Measurements from ENCODE around the gene CIRBP.

The CIRBP gene

DNA sequence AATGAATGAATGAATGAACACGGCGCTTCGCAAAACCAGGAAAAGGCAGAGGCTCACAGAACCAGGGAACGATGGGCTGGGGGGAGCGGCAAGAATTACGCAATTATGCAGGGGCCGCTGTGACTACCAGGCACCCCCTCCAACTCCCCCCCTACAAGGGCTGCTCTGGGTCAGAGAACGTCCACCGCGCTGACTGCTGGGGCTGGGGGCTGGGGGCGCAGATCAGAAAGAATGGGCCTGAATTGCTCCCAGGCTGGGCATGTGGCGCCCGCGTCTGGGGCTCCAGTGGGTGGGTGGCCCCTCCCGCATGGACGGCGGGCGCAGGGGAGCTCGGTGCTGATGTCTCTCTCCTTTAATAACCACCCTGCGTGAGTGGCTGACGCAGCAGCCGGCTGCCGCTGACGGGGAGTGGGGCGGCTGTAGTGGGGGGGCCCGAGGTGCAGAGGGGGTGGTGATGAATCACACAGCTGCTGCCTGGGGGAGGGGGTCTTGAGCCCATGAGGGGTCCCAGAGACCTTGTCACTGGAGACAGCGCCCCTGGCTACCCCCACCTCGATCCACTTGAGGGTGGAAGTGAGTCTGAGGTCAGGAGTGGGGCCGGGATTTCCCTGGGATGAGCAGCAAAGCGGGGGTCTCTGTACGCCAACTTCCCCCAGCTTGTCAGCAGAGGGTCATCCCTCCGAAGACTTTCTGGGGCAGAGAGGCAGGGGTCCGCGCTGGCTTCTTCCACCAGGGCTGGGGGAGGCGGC lies 1.5 kb upstream of the CIRBP start:
- no peak overlapping the region for H3K27ac ChIP-seq
- H3K9ac ChIP-seq, result no peak overlapping the region
- H3K36me3 ChIP-seq (ENCODE audit: insufficient read depth), result 0 out of 2 replicates have a peak, but pooled peaks cover 7% of the 10 kb centered on the region
- TF ChIP-seq, protein P1, sequence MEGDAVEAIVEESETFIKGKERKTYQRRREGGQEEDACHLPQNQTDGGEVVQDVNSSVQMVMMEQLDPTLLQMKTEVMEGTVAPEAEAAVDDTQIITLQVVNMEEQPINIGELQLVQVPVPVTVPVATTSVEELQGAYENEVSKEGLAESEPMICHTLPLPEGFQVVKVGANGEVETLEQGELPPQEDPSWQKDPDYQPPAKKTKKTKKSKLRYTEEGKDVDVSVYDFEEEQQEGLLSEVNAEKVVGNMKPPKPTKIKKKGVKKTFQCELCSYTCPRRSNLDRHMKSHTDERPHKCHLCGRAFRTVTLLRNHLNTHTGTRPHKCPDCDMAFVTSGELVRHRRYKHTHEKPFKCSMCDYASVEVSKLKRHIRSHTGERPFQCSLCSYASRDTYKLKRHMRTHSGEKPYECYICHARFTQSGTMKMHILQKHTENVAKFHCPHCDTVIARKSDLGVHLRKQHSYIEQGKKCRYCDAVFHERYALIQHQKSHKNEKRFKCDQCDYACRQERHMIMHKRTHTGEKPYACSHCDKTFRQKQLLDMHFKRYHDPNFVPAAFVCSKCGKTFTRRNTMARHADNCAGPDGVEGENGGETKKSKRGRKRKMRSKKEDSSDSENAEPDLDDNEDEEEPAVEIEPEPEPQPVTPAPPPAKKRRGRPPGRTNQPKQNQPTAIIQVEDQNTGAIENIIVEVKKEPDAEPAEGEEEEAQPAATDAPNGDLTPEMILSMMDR (conservative IDR thresholded peaks at IDR 0.05; ENCODE audit: low read depth, low read length), result no peak
- no peak overlapping the region for H3K4me3 ChIP-seq (IDR thresholded peaks at IDR 0.05; ENCODE audit: insufficient read depth, low read depth, low read length)
- no peak overlapping the region for H2AFZ ChIP-seq (ENCODE audit: low read depth)
- H3K4me1 ChIP-seq (ENCODE audit: low read depth, poor library complexity, severe bottlenecking), result peaks cover 35% of the 10 kb centered on the region
- no peaks in the 10 kb centered on the region for H3K27me3 ChIP-seq (ENCODE audit: insufficient read depth, low read depth)
- H3K4me2 ChIP-seq, result peak overlapping the region; percentile 80
- peaks cover 31% of the 10 kb centered on the region for H3K79me2 ChIP-seq (ENCODE audit: insufficient read depth, low read depth)
- H4K20me1 ChIP-seq (ENCODE audit: insufficient read depth), result no peaks in the 10 kb centered on the region

DNA sequence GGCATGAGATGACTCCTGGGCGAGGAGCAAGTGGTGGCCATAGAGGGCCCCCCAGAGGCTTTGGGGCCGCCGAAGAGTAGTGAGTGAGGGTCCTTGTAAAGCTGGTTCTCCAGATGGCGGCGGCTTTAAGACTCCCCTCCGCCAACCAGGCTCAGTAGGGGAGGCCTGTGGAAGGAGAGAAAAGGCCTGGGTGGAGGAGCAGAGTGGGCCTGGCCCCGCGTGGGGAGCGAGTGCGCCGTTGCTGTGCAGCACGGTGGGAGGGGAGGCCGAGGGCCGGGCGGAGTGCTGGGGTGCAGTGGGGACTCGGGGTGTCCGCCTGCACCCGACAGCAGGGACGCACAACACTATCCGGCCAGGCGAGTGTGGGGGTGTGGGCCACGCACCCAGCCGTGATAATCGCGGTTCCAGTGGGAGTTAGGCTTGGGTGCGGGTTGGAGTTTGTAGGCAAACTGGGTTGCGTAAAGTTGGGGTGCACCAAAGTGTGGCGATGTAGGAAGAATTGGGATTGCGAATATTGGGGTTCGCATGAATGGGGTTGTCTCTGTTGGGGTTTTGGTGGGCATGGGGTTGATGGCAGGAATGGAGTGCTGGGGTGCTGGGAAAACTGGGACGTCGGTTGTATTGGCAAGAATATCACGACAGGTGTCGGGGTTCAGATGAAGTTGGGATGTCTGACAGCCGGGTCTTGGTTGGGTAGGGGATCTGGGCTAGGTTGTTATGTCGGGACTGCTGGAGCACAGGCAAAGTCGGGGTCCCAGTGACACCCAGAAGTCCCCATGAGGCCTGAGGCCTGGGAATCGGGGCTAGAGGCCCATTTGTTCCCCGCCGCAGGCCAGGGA lies 687 bp upstream of the CIRBP start:
- H3K9ac ChIP-seq, result no peak overlapping the region
- H4K20me1 ChIP-seq (ENCODE audit: insufficient read depth), result no peaks in the 10 kb centered on the region
- H3K4me3 ChIP-seq (IDR thresholded peaks at IDR 0.05; ENCODE audit: insufficient read depth, low read depth, low read length), result no peak overlapping the region

DNA sequence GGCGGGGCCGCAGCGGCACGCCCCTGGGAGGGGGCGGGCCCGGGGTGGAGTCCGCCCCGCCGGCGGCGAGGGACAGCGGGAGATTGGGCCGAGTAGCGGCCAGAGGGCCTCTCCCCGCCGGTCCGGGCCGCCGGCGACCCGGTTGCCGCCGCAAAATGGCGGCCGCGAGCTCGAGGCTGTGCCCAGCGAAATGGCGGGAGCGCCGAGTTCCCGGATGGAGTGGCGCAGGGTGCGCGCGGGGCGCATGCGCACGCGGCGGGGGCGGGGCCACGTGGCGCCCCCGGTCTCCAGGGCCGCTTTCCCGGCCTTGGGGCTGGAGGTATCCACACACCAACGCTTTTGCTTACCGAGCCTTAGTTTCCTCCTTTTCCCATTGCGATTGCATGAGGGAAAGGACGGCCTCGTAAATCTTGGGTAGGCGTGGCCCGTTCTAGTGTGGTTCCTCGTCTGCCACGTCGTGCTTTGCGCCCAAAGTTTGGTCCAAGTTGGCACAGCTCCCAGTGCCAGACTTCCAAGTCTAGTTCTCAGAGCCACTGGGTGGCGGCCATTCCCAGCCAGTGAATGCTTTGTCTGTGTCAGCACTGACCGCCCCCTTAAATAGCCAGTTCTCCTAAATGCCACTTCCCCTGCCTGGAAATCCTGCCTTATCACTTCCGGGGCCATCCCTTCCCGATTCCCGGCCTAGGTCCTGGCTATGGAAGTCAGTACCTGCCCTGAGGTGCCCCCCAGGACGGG lies 513 bp downstream of the CIRBP start:
- H3K4me3 ChIP-seq (IDR thresholded peaks at IDR 0.05; ENCODE audit: insufficient read depth, low read depth, low read length), result peak overlapping the region; percentile 50
- no peaks in the 10 kb centered on the region for H3K27me3 ChIP-seq (ENCODE audit: insufficient read depth, low read depth)
- no peak overlapping the region for H2AFZ ChIP-seq (ENCODE audit: low read depth)
- TF ChIP-seq, protein P1 (conservative IDR thresholded peaks at IDR 0.05; ENCODE audit: low read depth, low read length), result no peak
- H3K36me3 ChIP-seq (ENCODE audit: insufficient read depth), result peaks cover 25% of the 10 kb centered on the region; the same call in 1 of the 2 replicates
- H4K20me1 ChIP-seq (ENCODE audit: insufficient read depth), result no peaks in the 10 kb centered on the region
- H3K4me2 ChIP-seq, result peak overlapping the region; percentile 95
- H3K79me2 ChIP-seq (ENCODE audit: insufficient read depth, low read depth), result peaks cover 36% of the 10 kb centered on the region
- H3K27ac ChIP-seq, result peak overlapping the region; percentile 81
- H3K4me1 ChIP-seq (ENCODE audit: low read depth, poor library complexity, severe bottlenecking), result peaks cover 35% of the 10 kb centered on the region
- H3K9ac ChIP-seq, result peak overlapping the region; percentile 72

More for the DNA sequence above, 687 bp upstream of the CIRBP start:
- Histone ChIP-seq H3K36me3 (ENCODE audit: insufficient read depth) (peaks cover 14% of the 10 kb centered on the region; the same call in 1 of the 2 replicates), H3K79me2 (ENCODE audit: insufficient read depth, low read depth) (peaks cover 36% of the 10 kb centered on the region), H3K27me3 (ENCODE audit: insufficient read depth, low read depth) (no peaks in the 10 kb centered on the region), H2AFZ (ENCODE audit: low read depth) (peak overlapping the region; percentile 36; the same call in 1 of the 2 replicates), H3K27ac (no peak overlapping the region), H3K4me1 (ENCODE audit: low read depth, poor library complexity, severe bottlenecking) (peaks cover 35% of the 10 kb centered on the region), H3K4me2 (peak overlapping the region; percentile 72)
- TF ChIP-seq, protein P1 (conservative IDR thresholded peaks at IDR 0.05; ENCODE audit: low read depth, low read length), result no peak

DNA sequence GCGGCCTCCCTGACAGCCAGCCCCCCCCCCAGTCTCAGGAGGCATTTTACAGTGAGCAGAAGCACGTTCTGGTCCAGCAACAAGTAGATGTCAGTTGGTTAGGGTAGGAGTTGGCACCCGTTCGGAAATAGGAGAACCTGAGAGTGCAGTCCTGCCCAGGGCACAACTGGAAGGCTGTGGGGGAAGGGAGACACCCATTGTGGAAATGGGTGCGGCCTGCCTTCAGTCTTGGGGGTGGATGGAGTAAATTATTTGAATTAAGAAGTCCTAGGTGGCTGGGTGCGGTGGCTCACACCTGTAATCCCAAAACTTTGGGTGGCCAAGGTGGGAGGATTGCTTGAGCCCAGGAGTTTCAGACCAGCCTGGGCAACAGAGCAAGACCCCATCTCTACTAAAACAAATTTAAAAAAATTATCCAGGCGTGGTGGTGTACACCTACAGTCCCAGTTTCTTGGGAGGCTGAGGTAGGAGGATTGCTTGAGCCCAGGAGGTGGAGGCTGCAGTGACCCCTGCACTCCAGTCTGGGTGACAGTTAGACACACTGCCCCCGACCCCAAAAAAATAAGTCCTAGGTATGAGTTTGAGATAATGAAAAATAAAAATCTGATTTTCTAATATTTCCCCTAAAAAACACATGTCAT lies 1.2 kb downstream of the CIRBP start:
- Histone ChIP-seq H3K4me3 (IDR thresholded peaks at IDR 0.05; ENCODE audit: insufficient read depth, low read depth, low read length) (peak overlapping the region; percentile 50), H3K79me2 (ENCODE audit: insufficient read depth, low read depth) (peaks cover 36% of the 10 kb centered on the region), H3K36me3 (ENCODE audit: insufficient read depth) (peaks cover 25% of the 10 kb centered on the region; the same call in 1 of the 2 replicates), H4K20me1 (ENCODE audit: insufficient read depth) (no peaks in the 10 kb centered on the region), H3K9ac (peak overlapping the region; percentile 72), H2AFZ (ENCODE audit: low read depth) (no peak overlapping the region), H3K27me3 (ENCODE audit: insufficient read depth, low read depth) (no peaks in the 10 kb centered on the region), H3K4me1 (ENCODE audit: low read depth, poor library complexity, severe bottlenecking) (peaks cover 35% of the 10 kb centered on the region), H3K27ac (peak overlapping the region; percentile 81), H3K4me2 (peak overlapping the region; percentile 95)
- TF ChIP-seq, protein P1 (conservative IDR thresholded peaks at IDR 0.05; ENCODE audit: low read depth, low read length), result no peak

Data from KMS-11 (cell line).